Measurements from ENCODE around the gene SLC39A11. TPM values are rescaled to one million over a fixed set of nuclear protein-coding genes. Genes with fewer than 3 reads are reported as not detected.

The SLC39A11 gene
- total RNA-seq, 1 experiment from 2014 or later, result 57.1 TPM

DNA sequence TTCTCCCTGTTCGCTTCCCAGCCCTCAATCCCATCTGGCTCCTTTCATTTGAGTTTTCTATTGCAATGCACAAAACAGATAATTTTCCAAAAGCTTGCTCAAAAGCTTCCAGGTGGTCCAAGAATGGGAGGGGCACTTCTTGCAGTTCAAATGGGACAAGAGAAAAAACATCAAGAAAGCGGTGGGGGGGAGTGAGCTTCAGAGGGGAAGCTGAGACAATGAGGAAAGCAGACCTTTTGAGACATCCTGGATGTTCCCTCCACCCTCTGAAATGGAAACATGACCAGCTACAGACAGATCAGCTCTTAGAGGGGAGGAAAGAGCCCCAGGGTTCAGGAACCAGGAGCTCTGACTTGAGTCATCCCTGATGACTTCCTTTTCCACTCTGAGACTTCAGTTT, 368.2 kb downstream of the SLC39A11 start:
- peak overlapping the region; percentile 11 for H3K4me2 ChIP-seq
- POLR2A ChIA-PET (ENCODE audit: unreplicated experiment), result no interaction called here
- DNase-seq, result peak in 1 of 2 experiments; percentile 58

DNA sequence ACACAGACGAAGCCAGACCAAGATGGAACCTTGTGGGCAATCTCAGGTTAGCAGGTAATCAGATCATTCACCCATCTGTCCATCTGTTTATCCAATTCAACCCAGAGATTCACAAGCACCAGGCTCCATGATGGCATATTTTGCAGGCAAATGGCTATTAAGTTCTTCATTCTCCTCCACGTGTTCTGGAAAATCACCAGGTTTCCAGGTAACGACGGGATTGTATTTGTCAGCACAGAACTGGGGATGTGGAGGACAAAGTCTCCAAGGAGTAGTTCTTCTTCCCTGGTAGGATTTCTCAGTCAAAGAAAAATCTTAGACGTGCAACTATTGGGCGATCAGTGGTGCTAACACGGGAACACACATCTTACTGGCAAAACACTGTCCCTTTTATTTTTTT, 368.8 kb downstream of the SLC39A11 start:
- Histone ChIP-seq H3K4me1 (replicated peaks; ENCODE audit: insufficient read depth) (peaks cover 44% of the 10 kb centered on the region), H3K27me3 (ENCODE audit: insufficient read depth, low read depth) (no peaks in the 10 kb centered on the region), H3K36me3 (ENCODE audit: low read depth) (no peaks in the 10 kb centered on the region), H3F3A (ENCODE audit: insufficient read depth, low read depth) (peaks cover 22% of the 10 kb centered on the region), H3K4me2 (peak overlapping the region; percentile 11; the same call in 1 of the 2 replicates), H3K9me3 (ENCODE audit: insufficient read depth, low read depth) (no peaks in the 10 kb centered on the region), H3K4me3 (no peak overlapping the region), H3K79me2 (ENCODE audit: low read depth) (no peaks in the 10 kb centered on the region), H2AFZ (no peak overlapping the region), H3K27ac (0 out of 2 replicates have a peak overlapping the region, but pooled peaks have one; percentile 12), H4K20me1 (ENCODE audit: insufficient read depth) (no peaks in the 10 kb centered on the region), H3K9me2 (ENCODE audit: insufficient read depth) (no peaks in the 10 kb centered on the region)
- POLR2A ChIA-PET (ENCODE audit: unreplicated experiment), result no interaction called here
- TF ChIP-seq CTCF (conservative IDR thresholded peaks at IDR 0.05) (no peak), EZH2 (IDR thresholded peaks at IDR 0.05; ENCODE audit: low read depth) (no peak)
- CTCF ChIA-PET, result interaction anchor here (0.6 kb wide), 2 partner anchors 161 to 468 kb away, joined by 3 to 4 read pairs; no protein-coding TSS in a partner anchor
- no peak for DNase-seq
- BruUV-seq (replicated peaks), result no TSS peak
- intact Hi-C loops (cut with micrococcal nuclease; ENCODE audit: unreplicated experiment), result loop anchor here (10.0 kb wide), 1 partner anchor 1471 kb away; no protein-coding TSS in a partner anchor

More for the DNA sequence above, 368.2 kb downstream of the SLC39A11 start:
- no TSS peak for BruUV-seq (replicated peaks)
- no peaks in the 10 kb centered on the region for H3K9me3 ChIP-seq (ENCODE audit: insufficient read depth, low read depth)
- H4K20me1 ChIP-seq (ENCODE audit: insufficient read depth), result no peaks in the 10 kb centered on the region
- CTCF ChIA-PET, result interaction anchor here (0.6 to 2.0 kb wide), 6 partner anchors 161 to 470 kb away, joined by 3 to 14 read pairs (median 4); no protein-coding TSS in a partner anchor
- H3K27me3 ChIP-seq (ENCODE audit: insufficient read depth, low read depth), result no peaks in the 10 kb centered on the region
- no peaks in the 10 kb centered on the region for H3K9me2 ChIP-seq (ENCODE audit: insufficient read depth)
- H2AFZ ChIP-seq, result no peak overlapping the region
- H3K4me3 ChIP-seq, result no peak overlapping the region
- H3K27ac ChIP-seq, result peak overlapping the region; percentile 12; the same call in 1 of the 2 replicates
- peaks cover 38% of the 10 kb centered on the region for H3K4me1 ChIP-seq (replicated peaks; ENCODE audit: insufficient read depth)
- peaks cover 17% of the 10 kb centered on the region; the same call in 1 of the 2 replicates for H3F3A ChIP-seq (ENCODE audit: insufficient read depth, low read depth)
- no peaks in the 10 kb centered on the region for H3K79me2 ChIP-seq (ENCODE audit: low read depth)
- intact Hi-C loops (cut with micrococcal nuclease; ENCODE audit: unreplicated experiment), result loop anchor here (10.0 kb wide), 1 partner anchor 1471 kb away; no protein-coding TSS in a partner anchor
- H3K36me3 ChIP-seq (ENCODE audit: low read depth), result no peaks in the 10 kb centered on the region
- TF ChIP-seq CTCF (conservative IDR thresholded peaks at IDR 0.05) (no peak), EZH2 (IDR thresholded peaks at IDR 0.05; ENCODE audit: low read depth) (no peak)

GRCh38 chr17:72720494-72720825, 372.0 kb downstream of the SLC39A11 start:
- BruUV-seq (replicated peaks), result no TSS peak
- Histone ChIP-seq H4K20me1 (ENCODE audit: insufficient read depth) (no peaks in the 10 kb centered on the region), H3K4me2 (no peak overlapping the region), H2AFZ (no peak overlapping the region), H3K79me2 (ENCODE audit: low read depth) (peaks cover 8% of the 10 kb centered on the region), H3K4me1 (replicated peaks; ENCODE audit: insufficient read depth) (peaks cover 62% of the 10 kb centered on the region), H3K9me3 (ENCODE audit: insufficient read depth, low read depth) (no peaks in the 10 kb centered on the region), H3F3A (ENCODE audit: insufficient read depth, low read depth) (peaks cover 49% of the 10 kb centered on the region), H3K27ac (no peak overlapping the region), H3K36me3 (ENCODE audit: low read depth) (no peaks in the 10 kb centered on the region), H3K9me2 (ENCODE audit: insufficient read depth) (no peaks in the 10 kb centered on the region), H3K4me3 (no peak overlapping the region), H3K27me3 (ENCODE audit: insufficient read depth, low read depth) (no peaks in the 10 kb centered on the region)
- intact Hi-C loops (cut with micrococcal nuclease; ENCODE audit: unreplicated experiment), result loop anchor here (10.0 kb wide), 1 partner anchor 1474 kb away; no protein-coding TSS in a partner anchor
- no peak for DNase-seq
- no peak for TF ChIP-seq EZH2 (IDR thresholded peaks at IDR 0.05; ENCODE audit: low read depth)
- no peak for TF ChIP-seq CTCF (conservative IDR thresholded peaks at IDR 0.05)
- ChIA-PET CTCF (no interaction called here), POLR2A (ENCODE audit: unreplicated experiment) (no interaction called here)

Data from PC-9 (cell line).